IMR-90 (cell line): ENCODE data around the gene GPR176. TPM values are rescaled to one million over a fixed set of nuclear protein-coding genes. Genes with fewer than 3 reads are reported as not detected.

ENCODE experiments used
- ATAC-seq: fragments of 200-7000 bp; cut with Tn5 transposase; 2 replicates; pipeline ENCODE4 v1.9.1; 2020; ENCODE audit warnings: low read depth, mild to moderate bottlenecking, moderate library complexity
- BruUV-seq: library from RNA; stranded (reverse); fragments of 400-500 nt; replicated peaks from 2 replicates; lab custom pipeline; 2021; lab: Mats Ljungman, UMichigan
- CTCF ChIA-PET: fragments of 300-600 bp; formaldehyde crosslinking; extraction: SDS; loops from one replicate; lab custom pipeline; 2021; ENCODE audit warnings: antibody characterized with exemption; lab: Yijun Ruan, JAX
- POLR2A ChIA-PET: fragments of 300-600 bp; sonication (Branson Sonifier 250); formaldehyde crosslinking; loops from one replicate; lab custom pipeline; 2022; ENCODE audit warnings: antibody characterized with exemption; ENCODE audit not compliant: unreplicated experiment; lab: Charles Lee
- DNase-seq: peaks from one replicate; pipeline ENCODE4 v3.0.0; 2013
- H2AFZ ChIP-seq: replicated peaks from 2 replicates; pipeline ENCODE3; 2013; ENCODE audit warnings: low read length, mild to moderate bottlenecking; ENCODE audit not compliant: poor library complexity
- H2AK5ac ChIP-seq: 2 replicates; pipeline ENCODE4 v1.6.1; 2013; ENCODE audit warnings: low read depth, low read length, inconsistent platforms
- H2AK9ac ChIP-seq: replicated peaks from 2 replicates; pipeline ENCODE3; 2013; ENCODE audit warnings: mild to moderate bottlenecking, low read depth, low read length, moderate library complexity; ENCODE audit not compliant: poor library complexity
- H2BK120ac ChIP-seq: 2 replicates; pipeline ENCODE4 v1.6.1; 2013; ENCODE audit warnings: low read depth, low read length, inconsistent platforms
- H2BK15ac ChIP-seq: 3 replicates; pipeline ENCODE4 v1.6.1; 2013; ENCODE audit warnings: low read depth, low read length, inconsistent platforms
- H2BK20ac ChIP-seq: 2 replicates; pipeline ENCODE4 v1.6.1; 2013; ENCODE audit warnings: low read depth, mild to moderate bottlenecking, inconsistent platforms, low read length, moderate library complexity
- H2BK5ac ChIP-seq: 2 replicates; pipeline ENCODE4 v1.6.1; 2013; ENCODE audit warnings: mild to moderate bottlenecking, low read depth, low read length, inconsistent platforms; ENCODE audit not compliant: poor library complexity, severe bottlenecking
- H3K14ac ChIP-seq: replicated peaks from 2 replicates; pipeline ENCODE4 v1.6.1; 2013; ENCODE audit warnings: low read depth, low read length, inconsistent platforms
- H3K18ac ChIP-seq: 2 replicates; pipeline ENCODE4 v1.6.1; 2013; ENCODE audit warnings: low read depth, low read length, control low read depth
- H3K23ac ChIP-seq: 2 replicates; pipeline ENCODE4 v1.6.1; 2013; ENCODE audit warnings: low read depth, low read length, inconsistent platforms
- H3K27ac ChIP-seq: 2 replicates; pipeline ENCODE4 v1.5.1; 2013; ENCODE audit warnings: mild to moderate bottlenecking, control low read depth, low read length; ENCODE audit not compliant: insufficient read depth
- H3K27me3 ChIP-seq: 2 replicates; pipeline ENCODE4 v1.6.1; 2013; ENCODE audit warnings: low read length; ENCODE audit not compliant: control insufficient read depth, insufficient read depth
- H3K36me3 ChIP-seq: 2 replicates; pipeline ENCODE4 v1.6.1; 2013; ENCODE audit warnings: low read length, mixed read lengths; ENCODE audit not compliant: control insufficient read depth, insufficient read depth
- H3K4ac ChIP-seq: 2 replicates; pipeline ENCODE4 v1.6.1; 2013; ENCODE audit warnings: low read depth, low read length, inconsistent platforms
- H3K4me1 ChIP-seq: 2 replicates; pipeline ENCODE4 v1.6.1; 2013; ENCODE audit warnings: low read length, mixed read lengths; ENCODE audit not compliant: control insufficient read depth, insufficient read depth
- H3K4me2 ChIP-seq: 2 replicates; pipeline ENCODE4 v1.6.1; 2013; ENCODE audit warnings: low read depth, mild to moderate bottlenecking, control low read depth, low read length, moderate library complexity
- H3K4me3 ChIP-seq: 2 replicates; pipeline ENCODE4 v1.5.1; 2013; ENCODE audit warnings: low read depth, mild to moderate bottlenecking, control low read depth, low read length, moderate library complexity; ENCODE audit not compliant: insufficient read depth
- H3K56ac ChIP-seq: 2 replicates; pipeline ENCODE4 v1.6.1; 2013; ENCODE audit warnings: low read length, inconsistent platforms; ENCODE audit not compliant: insufficient read depth; ENCODE audit errors: extremely low read depth
- H3K79me1 ChIP-seq, 2 experiments: 2 replicates each; pipeline ENCODE4 v1.6.1; 2013; ENCODE audit warnings: low read length in 2 of 2, inconsistent platforms in 1 of 2, low read depth in 1 of 2
- H3K9ac ChIP-seq: 2 replicates; pipeline ENCODE4 v1.6.1; 2013; ENCODE audit warnings: low read depth, low read length, control low read depth
- H3K9me1 ChIP-seq: 2 replicates; pipeline ENCODE4 v1.6.1; 2013; ENCODE audit warnings: low read length, inconsistent platforms; ENCODE audit not compliant: insufficient read depth
- H3K9me3 ChIP-seq: 2 replicates; pipeline ENCODE4 v1.6.1; 2013; ENCODE audit warnings: low read length; ENCODE audit not compliant: control insufficient read depth, insufficient read depth
- H4K20me1 ChIP-seq: 2 replicates; pipeline ENCODE4 v1.6.1; 2013; ENCODE audit warnings: low read length, inconsistent platforms; ENCODE audit not compliant: insufficient read depth
- H4K5ac ChIP-seq: 2 replicates; pipeline ENCODE4 v1.6.1; 2013; ENCODE audit warnings: mild to moderate bottlenecking, low read depth, low read length, control low read depth
- H4K8ac ChIP-seq, 2 experiments: 2 replicates each; pipeline ENCODE4 v1.6.1; 2013; ENCODE audit warnings: low read depth in 2 of 2, low read length in 2 of 2, control low read depth in 1 of 2, inconsistent platforms in 1 of 2
- H4K91ac ChIP-seq: 2 replicates; pipeline ENCODE4 v1.6.1; 2013; ENCODE audit warnings: low read depth, low read length, inconsistent platforms; ENCODE audit not compliant: insufficient read depth
- CHD1 ChIP-seq: IDR thresholded peaks from 2 replicates; pipeline ENCODE4 v1.6.1; 2012; ENCODE audit warnings: low read depth, low read length, improper control_type of control experiment
- ELK1 ChIP-seq: fragments of 150-350 bp; IDR thresholded peaks from 2 replicates; pipeline ENCODE4 v1.6.1; 2016; ENCODE audit warnings: low read depth, mild to moderate bottlenecking, low read length, moderate library complexity, borderline replicate concordance
- FOS ChIP-seq: fragments of 150-350 bp; IDR thresholded peaks from 2 replicates; pipeline ENCODE4 v1.6.1; 2016; ENCODE audit warnings: low read depth, low read length
- MAFK ChIP-seq: IDR thresholded peaks from 2 replicates; pipeline ENCODE4 v1.6.1; 2012; ENCODE audit warnings: low read depth, low read length, improper control_type of control experiment
- MAZ ChIP-seq: IDR thresholded peaks from 2 replicates; pipeline ENCODE4 v1.6.1; 2012; ENCODE audit warnings: low read depth, mild to moderate bottlenecking, low read length, improper control_type of control experiment, moderate library complexity, borderline replicate concordance
- POLR2A ChIP-seq: IDR thresholded peaks from 2 replicates; pipeline ENCODE4 v1.6.1; 2012; ENCODE audit warnings: mild to moderate bottlenecking, low read depth, low read length
- RAD21 ChIP-seq: IDR thresholded peaks from 2 replicates; pipeline ENCODE4 v1.6.1; 2012; ENCODE audit warnings: low read length, improper control_type of control experiment
- WGBS, 2 experiments: methylation state at CpG; one replicate each; pipeline versions ENCODE4 v1.1.5 to v1.1.7; 2013; ENCODE audit warnings: missing lambda C conversion rate in 2 of 2; ENCODE audit not compliant: insufficient read length in 1 of 2; ENCODE audit errors: extremely low coverage in 2 of 2; 5-methylcytosine and 5-hydroxymethylcytosine counted together
- dilution Hi-C: fragments of 300-500 bp; cut with HindIII; formaldehyde crosslinking; loops from one replicate; pipeline ENCODE4 v1.14.3; 2018; ENCODE audit warnings: low sequenced_read_pairs; ENCODE audit not compliant: unreplicated experiment
- in situ Hi-C: fragments of 300-500 bp; cut with MboI; formaldehyde crosslinking; loops from 3 replicates; pipeline ENCODE4 v1.14.3; 2019; ENCODE audit warnings: low sequenced_read_pairs, inconsistent platforms, mixed read lengths
- intact Hi-C: fragments of 100-400 bp; cut with micrococcal nuclease; formaldehyde crosslinking; loops from 2 replicates; pipeline ENCODE4 v1.10.0; 2022
- polyA plus RNA-seq, 3 experiments: library from polyadenylated mRNA; depleted of rRNA; stranded (reverse); fragments of >200 nt; gene quantifications; 2 replicates each; pipeline ENCODE4 v1.2.3, GENCODE V29; 2012; ENCODE audit warnings: low replicate concordance in 1 of 3
- total RNA-seq: library from RNA; depleted of rRNA; stranded (reverse); fragments of >200 nt; gene quantifications from 2 replicates; pipeline ENCODE4 v1.2.3, GENCODE V29; 2012
- TF ChIP-seq, protein P1 (sequence below): conservative IDR thresholded peaks from 2 replicates; pipeline ENCODE4 v1.5.1; 2012; ENCODE audit warnings: mild to moderate bottlenecking, low read depth, low read length, improper control_type of control experiment
- TF ChIP-seq, protein P2 (sequence below): fragments of 150-350 bp; IDR thresholded peaks from 2 replicates; pipeline ENCODE4 v1.6.1; 2017; ENCODE audit warnings: mild to moderate bottlenecking, antibody characterized with exemption, low read length, low read depth

Gene GPR176
- total and polyA plus RNA-seq, 2 of the 4 experiments (the other 2 are of a cell fraction) = 114 to 246 TPM

DNA sequence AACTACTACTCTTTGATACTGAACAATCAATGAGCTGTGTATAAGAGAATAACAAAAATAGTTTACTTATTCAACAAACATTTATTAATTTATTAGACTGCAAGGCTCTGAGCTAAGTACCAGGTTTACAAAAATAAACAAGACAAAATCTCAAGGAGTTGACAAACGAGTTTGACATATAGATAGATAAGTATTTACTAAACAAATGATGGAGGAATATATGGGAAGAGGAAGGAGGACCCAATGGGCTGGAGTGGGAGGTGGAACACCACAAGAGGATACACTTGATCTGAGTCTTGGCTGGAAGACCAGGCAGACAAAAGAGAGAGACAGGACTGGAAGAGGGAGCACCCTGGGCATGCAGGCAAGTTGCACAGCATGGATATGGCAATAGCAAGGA, 89.9 kb downstream of the GPR176 start:
- Histone ChIP-seq H3K14ac (peak overlapping the region; percentile 22; the same call in 1 of the 2 replicates), H3K18ac (0 out of 2 replicates have a peak overlapping the region, but pooled peaks have one; percentile 34), H3K4ac (peak overlapping the region; percentile 18; the same call in 1 of the 2 replicates), H3K4me3 (no peak overlapping the region), H4K91ac (no peak overlapping the region), H3K9ac (no peak overlapping the region), H2AK5ac (no peak overlapping the region), H2BK15ac (no peak overlapping the region), H2BK120ac (no peak overlapping the region; the same call in 1 of the 2 replicates), H3K27me3 (no peaks in the 10 kb centered on the region), H4K5ac (no peak overlapping the region; the same call in 1 of the 2 replicates), H3K9me3 (no peaks in the 10 kb centered on the region), H3K56ac (no peak overlapping the region), H2AFZ (no peak overlapping the region), H3K23ac (no peak overlapping the region; the same call in 1 of the 2 replicates), H2AK9ac (no peak overlapping the region), H3K79me1 (peaks cover 42 to 86% of the 10 kb centered on the region in 2 experiments), H4K20me1 (peaks cover 89% of the 10 kb centered on the region), H2BK20ac (no peak overlapping the region), H3K4me1 (peaks cover 20% of the 10 kb centered on the region), H3K27ac (peak overlapping the region; percentile 3; the same call in 1 of the 2 replicates), H2BK5ac (peak overlapping the region; percentile 3), H4K8ac (no peak overlapping the region), H3K4me2 (no peak overlapping the region), H3K9me1 (peaks cover 39% of the 10 kb centered on the region), H3K36me3 (no peaks in the 10 kb centered on the region)
- ATAC-seq (0 out of 2 replicates have a peak, but pooled peaks have one; percentile 9), DNase-seq (no peak)
- CTCF ChIA-PET = no interaction called here
- POLR2A ChIA-PET = no interaction called here
- intact Hi-C loops = loop anchor here (5.0 kb wide), 1 partner anchor 38 kb away; no protein-coding TSS in a partner anchor
- dilution Hi-C loops = no loop called here
- in situ Hi-C loops = no loop called here
- no TSS peak for BruUV-seq
- no CpG with 5 or more reads among the region's 1 CpG for WGBS, 2 experiments
- no peak for TF ChIP-seq POLR2A
- no peak for TF ChIP-seq MAFK
- no peak for TF ChIP-seq ELK1
- no peak for TF ChIP-seq FOS
- no peak for TF ChIP-seq CHD1
- TF ChIP-seq, protein P1, sequence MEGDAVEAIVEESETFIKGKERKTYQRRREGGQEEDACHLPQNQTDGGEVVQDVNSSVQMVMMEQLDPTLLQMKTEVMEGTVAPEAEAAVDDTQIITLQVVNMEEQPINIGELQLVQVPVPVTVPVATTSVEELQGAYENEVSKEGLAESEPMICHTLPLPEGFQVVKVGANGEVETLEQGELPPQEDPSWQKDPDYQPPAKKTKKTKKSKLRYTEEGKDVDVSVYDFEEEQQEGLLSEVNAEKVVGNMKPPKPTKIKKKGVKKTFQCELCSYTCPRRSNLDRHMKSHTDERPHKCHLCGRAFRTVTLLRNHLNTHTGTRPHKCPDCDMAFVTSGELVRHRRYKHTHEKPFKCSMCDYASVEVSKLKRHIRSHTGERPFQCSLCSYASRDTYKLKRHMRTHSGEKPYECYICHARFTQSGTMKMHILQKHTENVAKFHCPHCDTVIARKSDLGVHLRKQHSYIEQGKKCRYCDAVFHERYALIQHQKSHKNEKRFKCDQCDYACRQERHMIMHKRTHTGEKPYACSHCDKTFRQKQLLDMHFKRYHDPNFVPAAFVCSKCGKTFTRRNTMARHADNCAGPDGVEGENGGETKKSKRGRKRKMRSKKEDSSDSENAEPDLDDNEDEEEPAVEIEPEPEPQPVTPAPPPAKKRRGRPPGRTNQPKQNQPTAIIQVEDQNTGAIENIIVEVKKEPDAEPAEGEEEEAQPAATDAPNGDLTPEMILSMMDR = no peak
- TF ChIP-seq RAD21 = no peak
- TF ChIP-seq, protein P2, sequence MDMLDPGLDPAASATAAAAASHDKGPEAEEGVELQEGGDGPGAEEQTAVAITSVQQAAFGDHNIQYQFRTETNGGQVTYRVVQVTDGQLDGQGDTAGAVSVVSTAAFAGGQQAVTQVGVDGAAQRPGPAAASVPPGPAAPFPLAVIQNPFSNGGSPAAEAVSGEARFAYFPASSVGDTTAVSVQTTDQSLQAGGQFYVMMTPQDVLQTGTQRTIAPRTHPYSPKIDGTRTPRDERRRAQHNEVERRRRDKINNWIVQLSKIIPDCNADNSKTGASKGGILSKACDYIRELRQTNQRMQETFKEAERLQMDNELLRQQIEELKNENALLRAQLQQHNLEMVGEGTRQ = no peak
- TF ChIP-seq MAZ = no peak
